Uterus (tissue), 4 donors: ENCODE data around the gene TBCA. TPM values are rescaled to one million over a fixed set of nuclear protein-coding genes. Genes with fewer than 3 reads are reported as not detected.
"Not testable (repeated sequence)": the region's sequence is repeated elsewhere in the genome, so short reads cannot be mapped to it uniquely, and the experiment has no call there.

Experiments
- DNase-seq, 2 donors: peaks; one replicate each; pipeline ENCODE4 v3.0.0-alpha.2; 2019 to 2020
- H3K27ac ChIP-seq, 2 donors: fragments of 200-600 bp; sonication (generic); 1 replicate in 1 of 2; 2 replicates in 1 of 2; pipeline ENCODE4 v1.5.1; 2016 to 2018
- H3K27me3 ChIP-seq, 2 donors: fragments of 200-600 bp; sonication (generic); one replicate each; pipeline ENCODE4 v1.5.1; 2018 to 2019; ENCODE audit warnings: control low read depth in 1 of 2
- H3K36me3 ChIP-seq, 2 donors: fragments of 200-600 bp; sonication (generic); one replicate each; pipeline ENCODE4 v1.5.1; 2019; ENCODE audit warnings: control low read depth in 1 of 2
- H3K4me1 ChIP-seq, 2 donors: fragments of 200-600 bp; sonication (generic); one replicate each; pipeline ENCODE4 v1.5.1; 2018 to 2019; ENCODE audit warnings: control low read depth in 1 of 2
- H3K4me3 ChIP-seq, 2 donors: fragments of 200-600 bp; sonication (generic); 1 replicate in 1 of 2; 2 replicates in 1 of 2; pipeline ENCODE4 v1.5.1; 2018 to 2019; ENCODE audit warnings: mild to moderate bottlenecking in 1 of 2
- H3K9me3 ChIP-seq, 2 donors: fragments of 200-600 bp; sonication (generic); one replicate each; pipeline ENCODE4 v1.5.1; 2019; ENCODE audit warnings: control low read depth in 1 of 2
- CTCF ChIP-seq, 4 experiments: fragments of 200-600 bp in 2 of 4; fragments of 450-650 bp in 2 of 4; sonication (generic) in 2 of 4; IDR thresholded peaks; one replicate each; pipeline ENCODE4 v1.5.1; 2016 to 2019; ENCODE audit warnings: antibody characterized with exemption in 4 of 4, mild to moderate bottlenecking in 2 of 4, moderate library complexity in 1 of 4
- POLR2A ChIP-seq, 2 donors: fragments of 450-650 bp; IDR thresholded peaks; one replicate each; pipeline ENCODE4 v1.6.1; 2016; ENCODE audit warnings: antibody characterized with exemption in 2 of 2, mild to moderate bottlenecking in 1 of 2, moderate library complexity in 1 of 2
- intact Hi-C: fragments of 100-400 bp; cut with DNase I; formaldehyde crosslinking; loops from one replicate; pipeline ENCODE4 v1.15.1; 2023; ENCODE audit warnings: low total_unique reads
- total RNA-seq, 4 donors: library from RNA; depleted of rRNA in 3 of 4; stranded (reverse); fragments of >200 nt in 3 of 4; gene quantifications; one replicate each; pipeline versions ENCODE4 v1.1.0 to v1.2.4, GENCODE V29; 2014 to 2023
- donor health status: DM: yes; HTN: yes; CAD: no.

Gene TBCA
- total RNA-seq, 4 donors from 2014 or later, result 64.6 to 178 (median 158) TPM

- intact Hi-C loops, result no loop called here
- H3K9me3 ChIP-seq, result no peaks in the 10 kb centered on the region
- no peak overlapping the region for H3K27ac ChIP-seq
- no peaks in the 10 kb centered on the region for H3K27me3 ChIP-seq
- H3K4me3 ChIP-seq, result no peak overlapping the region
- DNase-seq, result no peak
- no peaks in the 10 kb centered on the region for H3K4me1 ChIP-seq
- no peak for TF ChIP-seq CTCF (IDR thresholded peaks at IDR 0.05)
- no peak for TF ChIP-seq POLR2A (IDR thresholded peaks at IDR 0.05)
- no peaks in the 10 kb centered on the region for H3K36me3 ChIP-seq
Measured at GRCh38 chr5:77767301-77767700, 8.8 kb downstream of the TBCA start.

DNA sequence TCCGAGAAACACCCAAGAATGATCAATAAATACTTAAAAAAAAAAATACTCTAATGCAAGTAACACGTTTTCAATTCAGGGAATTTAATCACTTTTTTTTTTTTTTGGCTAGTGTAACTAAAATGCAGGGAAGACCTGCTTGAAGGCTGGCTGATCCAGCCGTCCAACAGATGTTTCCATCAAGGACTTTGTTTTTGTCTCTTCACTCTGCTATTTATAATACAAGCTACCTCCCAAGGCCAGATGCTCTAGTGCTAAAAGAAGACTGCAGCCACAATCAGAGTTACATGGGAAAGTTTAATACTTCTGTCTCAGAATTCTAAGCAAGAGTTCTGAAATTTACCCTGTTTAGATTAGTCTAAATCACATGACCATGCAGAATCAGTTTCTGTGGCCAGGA, 14.5 kb downstream of the TBCA start:
- Histone ChIP-seq H3K4me1 (peaks cover 0 to 3% of the 10 kb centered on the region in 2 donors), H3K27me3 (no peaks in the 10 kb centered on the region), H3K4me3 (no peak overlapping the region), H3K27ac (no peak overlapping the region), H3K9me3 (no peaks in the 10 kb centered on the region), H3K36me3 (no peaks in the 10 kb centered on the region)
- intact Hi-C loops, result no loop called here
- TF ChIP-seq CTCF (IDR thresholded peaks at IDR 0.05) (no peak), POLR2A (IDR thresholded peaks at IDR 0.05) (no peak)
- no peak for DNase-seq

- intact Hi-C loops, result no loop called here
- TF ChIP-seq CTCF (IDR thresholded peaks at IDR 0.05), result no peak
- H3K36me3 ChIP-seq, result no peaks in the 10 kb centered on the region
Measured at GRCh38 chr5:77758141-77758938, 17.8 kb downstream of the TBCA start.

GRCh38 chr5:77751328-77752023, 24.7 kb downstream of the TBCA start:
- Histone ChIP-seq H3K27ac (no peak overlapping the region), H3K4me1 (no peaks in the 10 kb centered on the region), H3K36me3 (no peaks in the 10 kb centered on the region), H3K9me3 (no peaks in the 10 kb centered on the region), H3K27me3 (no peaks in the 10 kb centered on the region), H3K4me3 (no peak overlapping the region)
- intact Hi-C loops, result no loop called here
- DNase-seq, result no peak
- TF ChIP-seq POLR2A (IDR thresholded peaks at IDR 0.05) (no peak), CTCF (IDR thresholded peaks at IDR 0.05) (no peak)

More at GRCh38 chr5:77758141-77758938, 17.8 kb downstream of the TBCA start:
- Histone ChIP-seq H3K27ac (no peak overlapping the region), H3K27me3 (no peaks in the 10 kb centered on the region), H3K4me1 (peaks cover 0 to 3% of the 10 kb centered on the region in 2 donors), H3K4me3 (no peak overlapping the region), H3K9me3 (no peaks in the 10 kb centered on the region)
- no peak for DNase-seq

DNA sequence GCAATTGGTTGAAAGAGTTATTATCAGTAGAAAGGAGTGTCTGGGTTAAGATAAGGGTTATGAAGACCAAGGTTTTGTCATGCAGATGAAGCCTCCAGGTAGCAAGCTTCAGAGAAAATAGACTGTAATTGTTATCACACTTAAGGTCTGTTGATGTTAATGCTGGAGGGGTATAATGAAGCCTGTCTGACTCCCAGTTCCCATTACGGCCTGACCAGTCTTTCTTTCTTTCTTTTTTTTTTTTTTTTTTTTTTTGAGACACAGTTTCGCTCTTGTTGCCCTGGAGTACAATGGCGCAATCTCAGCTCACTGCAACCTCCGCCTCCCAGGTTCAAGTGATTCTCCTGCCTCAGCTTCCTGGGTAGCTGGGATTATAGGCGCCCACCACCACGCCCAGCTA, 25.2 kb downstream of the TBCA start:
- H3K36me3 ChIP-seq, H3K27me3 ChIP-seq, H3K4me3 ChIP-seq, DNase-seq, H3K27ac ChIP-seq, intact Hi-C loops, H3K4me1 ChIP-seq, H3K9me3 ChIP-seq: not testable (repeated sequence)
